Measurements from ENCODE around the gene PRAMEF2. TPM values are rescaled to one million over a fixed set of nuclear protein-coding genes. Genes with fewer than 3 reads are reported as not detected.

The PRAMEF2 gene, protein sequence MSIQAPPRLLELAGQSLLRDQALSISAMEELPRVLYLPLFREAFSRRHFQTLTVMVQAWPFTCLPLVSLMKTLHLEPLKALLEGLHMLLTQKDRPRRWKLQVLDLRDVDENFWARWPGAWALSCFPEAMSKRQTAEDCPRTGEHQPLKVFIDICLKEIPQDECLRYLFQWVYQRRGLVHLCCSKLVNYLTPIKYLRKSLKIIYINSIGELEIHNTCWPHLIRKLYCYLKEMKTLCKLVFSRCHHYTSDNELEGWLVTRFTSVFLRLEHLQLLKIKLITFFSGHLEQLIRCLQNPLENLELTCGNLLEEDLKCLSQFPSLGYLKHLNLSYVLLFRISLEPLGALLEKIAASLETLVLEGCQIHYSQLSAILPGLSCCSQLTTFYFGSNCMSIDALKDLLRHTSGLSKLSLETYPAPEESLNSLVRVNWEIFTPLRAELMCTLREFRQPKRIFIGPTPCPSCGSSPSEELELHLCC
- total RNA-seq (2022; extraction: Qiagen RNA extraction) = 0.08 to 0.13 TPM (median 0.08 TPM) in 4 of 5 replicates, not detected in the other

DNA sequence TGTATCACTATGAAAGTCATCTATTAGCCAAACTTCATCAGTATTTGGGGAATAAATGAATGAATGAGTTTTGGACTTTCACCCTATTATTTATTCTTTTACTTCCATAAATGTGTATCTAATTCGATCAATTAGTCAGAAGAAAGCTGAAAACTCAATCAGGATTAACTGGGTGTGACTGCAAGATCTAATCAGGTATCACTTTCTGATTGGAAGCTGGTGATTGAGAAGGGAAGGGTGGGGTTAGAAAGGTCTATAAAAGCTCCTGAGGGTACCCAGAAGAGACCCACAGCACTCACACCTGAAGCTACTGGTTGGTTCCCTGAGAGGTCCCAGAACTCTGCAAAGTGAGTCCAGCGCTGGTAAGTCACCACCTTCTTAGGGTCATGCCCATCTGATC, at the start of gene PRAMEF2:
TSS of gene PRAMEF2 (plus strand) at position 301 of the 400 bp plus-strand sequence. CDS start 1,924 bp downstream, outside the sequence.

DNA sequence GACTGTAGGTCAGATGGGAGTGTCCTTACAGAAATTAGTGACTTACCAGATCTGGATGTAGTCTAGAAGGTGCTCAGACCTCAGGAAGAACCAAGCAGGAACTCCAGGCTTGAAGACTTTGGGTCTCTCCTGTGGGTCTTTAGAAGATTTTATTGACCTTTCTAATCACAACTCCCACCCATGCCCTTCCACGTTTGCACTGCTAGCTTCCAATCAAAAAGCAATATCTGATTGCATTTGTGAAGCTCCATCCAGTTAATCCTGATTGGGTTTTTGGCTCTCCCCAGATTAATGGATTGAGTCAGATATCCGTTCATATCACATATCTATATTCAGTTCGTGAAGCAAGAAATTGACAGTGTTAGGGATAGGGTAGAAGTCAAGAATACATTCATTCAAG, 25.6 kb upstream of the PRAMEF2 start, which contains the start of gene PRAMEF11:
TSS of gene PRAMEF11 (minus strand) at position 101 of the 400 bp plus-strand sequence. CDS start 2,621 bp downstream, outside the sequence.

DNA sequence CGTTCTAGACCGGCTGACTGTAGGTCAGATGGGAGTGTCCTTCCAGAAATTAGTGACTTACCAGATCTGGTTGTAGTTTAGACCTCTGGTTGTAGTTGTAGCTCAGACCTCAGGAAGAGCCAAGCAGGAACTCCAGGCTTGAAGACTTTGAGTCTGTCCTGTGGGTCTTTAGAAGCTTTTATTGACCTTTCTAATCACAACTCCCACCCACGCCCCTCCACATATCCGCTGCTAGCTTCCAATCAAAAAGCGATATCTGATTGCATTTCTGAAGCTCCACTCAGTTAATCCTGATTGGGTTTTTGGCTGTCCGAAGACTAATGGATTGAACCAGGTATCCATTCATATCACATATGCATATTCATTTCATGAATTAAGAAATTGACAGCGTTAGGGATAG, 8.3 kb upstream of the PRAMEF2 start, which contains the start of gene HNRNPCL1:
TSS of gene HNRNPCL1 (minus strand) at position 101 of the 400 bp plus-strand sequence. CDS start 431 bp downstream, outside the sequence.

DNA sequence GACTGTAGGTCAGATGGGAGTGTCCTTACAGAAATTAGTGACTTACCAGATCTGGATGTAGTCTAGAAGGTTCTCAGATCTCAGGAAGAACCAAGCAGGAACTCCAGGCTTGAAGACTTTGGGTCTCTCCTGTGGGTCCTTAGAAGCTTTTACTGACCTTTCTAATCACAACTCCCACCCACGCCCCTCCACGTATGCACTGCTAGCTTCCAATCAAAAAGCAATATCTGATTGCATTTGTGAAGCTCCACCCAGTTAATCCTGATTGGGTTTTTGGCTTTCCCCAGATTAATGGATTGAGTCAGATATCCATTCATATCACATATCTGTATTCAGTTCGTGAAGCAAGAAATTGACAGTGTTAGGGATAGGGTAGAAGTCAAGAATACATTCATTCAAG, 29.2 kb downstream of the PRAMEF2 start, which contains the start of gene PRAMEF4:
TSS of gene PRAMEF4 (minus strand) at position 101 of the 400 bp plus-strand sequence. CDS start 2,807 bp downstream, outside the sequence.

DNA sequence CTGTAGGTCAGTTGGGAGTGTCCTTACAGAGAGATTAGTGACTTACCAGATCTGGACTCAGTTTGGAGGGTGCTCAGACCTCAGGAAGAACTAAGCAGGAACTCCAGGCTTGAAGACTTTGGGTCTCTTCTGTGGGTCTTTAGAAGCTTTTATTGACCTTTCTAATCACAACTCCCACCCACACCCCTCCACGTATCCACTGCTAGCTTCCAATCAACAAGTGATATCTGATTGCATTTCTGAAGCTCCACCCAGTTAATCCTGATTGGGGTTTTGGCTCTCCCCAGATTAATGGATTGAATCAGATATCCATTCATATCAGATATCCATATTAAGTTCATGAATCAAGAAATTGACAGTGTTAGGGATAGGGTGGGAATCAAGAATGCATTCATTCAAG, 41.3 kb downstream of the PRAMEF2 start, which contains the start of gene PRAMEF10:
TSS of gene PRAMEF10 (minus strand) at position 101 of the 400 bp plus-strand sequence. CDS start 2,423 bp downstream, outside the sequence.

Other genes with a start within 250 kb of the PRAMEF2 start
- gene DHRS3, start 238.9 kb upstream of the PRAMEF2 start, total RNA-seq (2022; extraction: Qiagen RNA extraction) = 40.2 to 49.5 TPM (median 47.2 TPM) in 5 replicates
- not detected in 5 replicates for gene AADACL4, start 213.0 kb upstream of the PRAMEF2 start, total RNA-seq (2022; extraction: Qiagen RNA extraction)
- gene AADACL3, start 141.0 kb upstream of the PRAMEF2 start, total RNA-seq (2022; extraction: Qiagen RNA extraction) = not detected in 5 replicates
- not detected in 5 replicates for gene CFAP107, start 110.9 kb upstream of the PRAMEF2 start, total RNA-seq (2022; extraction: Qiagen RNA extraction)
- gene PRAMEF12, start 83.3 kb upstream of the PRAMEF2 start, total RNA-seq (2022; extraction: Qiagen RNA extraction) = not detected in 5 replicates
- gene PRAMEF1, start 65.7 kb upstream of the PRAMEF2 start, total RNA-seq (2022; extraction: Qiagen RNA extraction) = 0.08 TPM in 2 of 5 replicates, not detected in the others
- not detected in 5 replicates for gene PRAMEF11, start 25.7 kb upstream of the PRAMEF2 start, total RNA-seq (2022; extraction: Qiagen RNA extraction)
- gene HNRNPCL1, start 8.4 kb upstream of the PRAMEF2 start, total RNA-seq (2022; extraction: Qiagen RNA extraction) = not detected in 5 replicates
- not detected in 5 replicates for gene PRAMEF4, start 29.1 kb downstream of the PRAMEF2 start, total RNA-seq (2022; extraction: Qiagen RNA extraction)
- not detected in 5 replicates for gene PRAMEF10, start 41.2 kb downstream of the PRAMEF2 start, total RNA-seq (2022; extraction: Qiagen RNA extraction)
- gene PRAMEF7, start 59.5 kb downstream of the PRAMEF2 start, total RNA-seq (2022; extraction: Qiagen RNA extraction) = not detected in 5 replicates
- gene PRAMEF6, start 90.5 kb downstream of the PRAMEF2 start, total RNA-seq (2022; extraction: Qiagen RNA extraction) = not detected in 5 replicates
- not detected in 5 replicates for gene PRAMEF27, start 199.5 kb downstream of the PRAMEF2 start, total RNA-seq (2022; extraction: Qiagen RNA extraction)
- not detected in 5 replicates for gene HNRNPCL3, start 203.7 kb downstream of the PRAMEF2 start, total RNA-seq (2022; extraction: Qiagen RNA extraction)
- not detected in 5 replicates for gene PRAMEF25, start 213.7 kb downstream of the PRAMEF2 start, total RNA-seq (2022; extraction: Qiagen RNA extraction)